Mucosa of rectum (tissue), 2 donors: ENCODE results near the gene ELAVL1.

Source experiments
- H3K27ac ChIP-seq, 2 donors: one replicate each; pipeline ENCODE4 v1.7.0; 2013; ENCODE audit warnings: inconsistent platforms in 2 of 2, low read depth in 2 of 2, low read length in 2 of 2
- H3K27me3 ChIP-seq, 2 donors: one replicate each; pipeline ENCODE4 v1.7.0; 2013; ENCODE audit warnings: low read length in 2 of 2; ENCODE audit not compliant: control insufficient read depth in 2 of 2, insufficient read depth in 2 of 2
- H3K36me3 ChIP-seq, 2 donors: one replicate each; pipeline ENCODE4 v1.7.0; 2013; ENCODE audit warnings: low read length in 2 of 2; ENCODE audit not compliant: control insufficient read depth in 2 of 2, insufficient read depth in 2 of 2
- H3K4me1 ChIP-seq, 2 donors: one replicate each; pipeline ENCODE4 v1.7.0; 2013; ENCODE audit warnings: low read length in 2 of 2, mild to moderate bottlenecking in 1 of 2; ENCODE audit not compliant: control insufficient read depth in 2 of 2, insufficient read depth in 2 of 2
- H3K4me3 ChIP-seq, 2 donors: one replicate each; pipeline ENCODE4 v1.7.0; 2013; ENCODE audit warnings: low read length in 2 of 2
- H3K9ac ChIP-seq, 2 donors: one replicate each; pipeline ENCODE4 v1.7.0; 2013; ENCODE audit warnings: low read length in 2 of 2, low read depth in 1 of 2, mild to moderate bottlenecking in 1 of 2
- H3K9me3 ChIP-seq, 2 donors: one replicate each; pipeline ENCODE4 v1.7.0; 2013; ENCODE audit warnings: low read length in 2 of 2; ENCODE audit not compliant: control insufficient read depth in 2 of 2
- donor health status: healthy.
- donor health status: Normal muscosa, but diverticular disease.

ELAVL1 gene

DNA sequence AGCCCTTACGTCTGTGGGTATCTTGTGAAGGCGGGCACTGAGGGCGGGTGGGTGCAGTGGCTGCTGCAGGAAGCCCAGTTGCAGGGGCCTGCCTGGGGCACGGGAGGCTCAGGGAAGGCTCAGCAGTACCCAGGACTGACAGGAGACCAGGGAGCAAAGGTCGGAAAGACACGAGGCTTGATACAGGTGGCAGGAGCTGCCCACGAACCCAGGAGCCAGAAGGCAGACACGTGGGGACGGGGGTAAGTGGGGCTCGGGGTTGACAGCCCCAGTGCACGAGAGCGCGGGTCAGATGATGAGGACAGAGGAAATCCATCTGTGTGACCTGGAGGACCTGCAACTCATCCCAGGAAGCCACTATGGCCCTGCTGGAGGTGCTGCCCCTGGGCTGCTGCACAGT, 25.3 kb downstream of the ELAVL1 start:
- Histone ChIP-seq H3K27ac (no peak overlapping the region), H3K27me3 (no peaks in the 10 kb centered on the region), H3K9me3 (no peaks in the 10 kb centered on the region), H3K36me3 (peaks cover 40 to 66% of the 10 kb centered on the region in 2 donors), H3K4me1 (no peaks in the 10 kb centered on the region), H3K4me3 (no peak overlapping the region), H3K9ac (no peak overlapping the region)

GRCh38 chr19:7979559-7979958, 25.9 kb downstream of the ELAVL1 start:
- no peaks in the 10 kb centered on the region for H3K9me3 ChIP-seq
- H3K27ac ChIP-seq = no peak overlapping the region
- peaks cover 43 to 69% of the 10 kb centered on the region in 2 donors for H3K36me3 ChIP-seq
- no peak overlapping the region for H3K4me3 ChIP-seq
- no peak overlapping the region for H3K9ac ChIP-seq
- H3K27me3 ChIP-seq = no peaks in the 10 kb centered on the region
- H3K4me1 ChIP-seq = no peaks in the 10 kb centered on the region

- Histone ChIP-seq H3K36me3 (peaks cover 41 to 70% of the 10 kb centered on the region in 2 donors), H3K27me3 (no peaks in the 10 kb centered on the region), H3K9me3 (no peaks in the 10 kb centered on the region), H3K4me3 (no peak overlapping the region), H3K9ac (no peak overlapping the region), H3K27ac (no peak overlapping the region), H3K4me1 (no peaks in the 10 kb centered on the region)
These were observed 26.4 kb downstream of the ELAVL1 start for GRCh38 chr19:7979011-7979410.

DNA sequence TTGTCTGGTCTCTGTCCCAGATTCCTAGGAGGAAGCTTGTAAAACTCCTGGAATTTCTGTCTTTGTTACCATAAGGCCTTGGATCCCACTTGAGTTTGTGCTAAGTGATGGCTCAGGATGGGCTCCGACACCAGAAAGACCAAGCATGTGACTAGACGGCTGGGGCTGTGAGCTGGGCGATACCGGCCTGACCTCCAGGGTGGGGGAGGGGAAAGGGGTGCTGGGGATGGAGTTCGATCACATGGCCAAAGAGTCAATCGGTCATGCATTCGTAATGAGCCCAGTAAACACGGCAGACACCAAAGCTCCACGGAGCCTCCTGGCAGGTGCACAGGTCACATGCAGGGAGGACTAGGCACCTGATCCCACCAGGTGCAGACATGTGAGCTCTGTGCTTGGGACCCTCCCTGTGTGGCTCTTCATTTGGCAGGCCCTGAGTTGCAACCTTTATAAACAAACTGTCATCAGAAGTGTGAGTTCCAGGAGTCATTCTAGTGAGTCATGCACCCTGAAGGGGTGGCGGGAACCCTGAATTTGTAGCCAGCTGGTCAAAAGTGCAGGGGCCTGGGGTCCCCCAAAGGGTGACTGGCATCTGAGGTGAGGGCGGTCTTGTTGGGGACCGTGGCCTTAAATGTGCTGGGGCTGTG, 27.1 kb downstream of the ELAVL1 start:
- no peaks in the 10 kb centered on the region for H3K9me3 ChIP-seq
- no peak overlapping the region for H3K4me3 ChIP-seq
- no peak overlapping the region for H3K9ac ChIP-seq
- no peak overlapping the region for H3K27ac ChIP-seq
- no peaks in the 10 kb centered on the region for H3K27me3 ChIP-seq
- peaks cover 44 to 73% of the 10 kb centered on the region in 2 donors for H3K36me3 ChIP-seq
- no peaks in the 10 kb centered on the region for H3K4me1 ChIP-seq

GRCh38 chr19:7977723-7978040, 27.8 kb downstream of the ELAVL1 start:
- no peak overlapping the region for H3K9ac ChIP-seq
- H3K36me3 ChIP-seq = peaks cover 42 to 70% of the 10 kb centered on the region in 2 donors
- H3K4me3 ChIP-seq = no peak overlapping the region
- no peaks in the 10 kb centered on the region for H3K27me3 ChIP-seq
- no peak overlapping the region for H3K27ac ChIP-seq
- no peaks in the 10 kb centered on the region for H3K9me3 ChIP-seq
- H3K4me1 ChIP-seq = no peaks in the 10 kb centered on the region

GRCh38 chr19:7977021-7977722, 28.3 kb downstream of the ELAVL1 start:
- Histone ChIP-seq H3K4me1 (no peaks in the 10 kb centered on the region), H3K27ac (no peak overlapping the region), H3K4me3 (no peak overlapping the region), H3K36me3 (peaks cover 41 to 69% of the 10 kb centered on the region in 2 donors), H3K9ac (no peak overlapping the region), H3K27me3 (no peaks in the 10 kb centered on the region), H3K9me3 (no peaks in the 10 kb centered on the region)

DNA sequence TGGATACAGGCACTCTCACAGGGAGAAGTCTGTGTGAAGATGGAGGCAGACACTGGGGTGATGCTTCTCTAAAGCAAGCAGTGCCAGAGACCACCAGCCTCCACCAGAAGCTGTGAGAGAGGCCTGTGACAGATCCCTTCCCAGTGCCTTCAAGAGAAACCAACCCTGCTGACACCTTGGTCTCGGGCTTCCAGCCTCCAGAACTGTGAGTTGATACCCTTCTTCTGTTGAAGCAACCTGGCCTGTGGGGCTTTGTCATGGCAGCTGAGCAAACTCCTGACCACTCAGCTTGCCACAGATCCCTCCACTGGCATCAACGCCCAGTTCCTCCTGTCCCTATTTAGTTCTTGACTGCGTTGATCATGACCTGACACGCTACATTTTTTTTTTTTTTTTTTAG, 29.0 kb downstream of the ELAVL1 start:
- Histone ChIP-seq H3K9me3 (no peaks in the 10 kb centered on the region), H3K27me3 (no peaks in the 10 kb centered on the region), H3K4me3 (no peak overlapping the region), H3K36me3 (peaks cover 45 to 69% of the 10 kb centered on the region in 2 donors), H3K4me1 (no peaks in the 10 kb centered on the region), H3K9ac (no peak overlapping the region), H3K27ac (no peak overlapping the region)

GRCh38 chr19:7975037-7975436, 30.4 kb downstream of the ELAVL1 start:
- Histone ChIP-seq H3K4me3 (no peak overlapping the region), H3K27ac (no peak overlapping the region), H3K4me1 (no peaks in the 10 kb centered on the region), H3K9ac (no peak overlapping the region), H3K36me3 (peaks cover 39 to 63% of the 10 kb centered on the region in 2 donors), H3K9me3 (no peaks in the 10 kb centered on the region), H3K27me3 (no peaks in the 10 kb centered on the region)

- Histone ChIP-seq H3K27me3 (no peaks in the 10 kb centered on the region), H3K4me3 (no peak overlapping the region), H3K27ac (no peak overlapping the region), H3K4me1 (no peaks in the 10 kb centered on the region), H3K9ac (no peak overlapping the region), H3K36me3 (peaks cover 38 to 56% of the 10 kb centered on the region in 2 donors), H3K9me3 (no peaks in the 10 kb centered on the region)
These were observed 31.6 kb downstream of the ELAVL1 start for GRCh38 chr19:7973883-7974282.

- Histone ChIP-seq H3K27ac (no peak overlapping the region), H3K9ac (no peak overlapping the region), H3K9me3 (no peaks in the 10 kb centered on the region), H3K4me1 (no peaks in the 10 kb centered on the region), H3K4me3 (no peak overlapping the region), H3K36me3 (peaks cover 42 to 56% of the 10 kb centered on the region in 2 donors), H3K27me3 (no peaks in the 10 kb centered on the region)
These were observed 33.6 kb downstream of the ELAVL1 start for GRCh38 chr19:7971553-7972520.
